MM.1S (cell line): ENCODE data around the gene NBPF6.
"Not testable (repeated sequence)": the region's sequence is repeated elsewhere in the genome, so short reads cannot be mapped to it uniquely, and the experiment has no call there.

Source experiments
- CTCF ChIP-seq: fragments of 300-600 bp; sonication (generic); IDR thresholded peaks from 2 replicates; pipeline ENCODE4 v1.5.1; 2016; ENCODE audit warnings: antibody characterized with exemption, low read length, mixed read lengths
- EZH2phosphoT487 ChIP-seq: fragments of 300-600 bp; sonication (generic); IDR thresholded peaks from 2 replicates; pipeline ENCODE4 v1.6.1; 2018; ENCODE audit warnings: antibody characterized with exemption, low read length

GRCh38 chr1:108450043-108450442 is at the start of gene NBPF6:
- not testable (repeated sequence) for TF ChIP-seq CTCF, EZH2phosphoT487
